Ishikawa (cell line): ENCODE data around the gene RNF150.

Experiments used
- CEBPB ChIP-seq: IDR thresholded peaks from 2 replicates; pipeline ENCODE4 v1.6.1; 2012
- CREB1 ChIP-seq: IDR thresholded peaks from 2 replicates; pipeline ENCODE4 v1.6.1; 2012; ENCODE audit warnings: low read depth
- EP300 ChIP-seq: IDR thresholded peaks from 2 replicates; pipeline ENCODE4 v1.6.1; 2012; ENCODE audit warnings: borderline replicate concordance
- MAX ChIP-seq: IDR thresholded peaks from 2 replicates; pipeline ENCODE4 v1.6.1; 2012
- RAD21 ChIP-seq: IDR thresholded peaks from 2 replicates; pipeline ENCODE4 v1.6.1; 2012; ENCODE audit warnings: low read depth
- REST ChIP-seq: IDR thresholded peaks from 2 replicates; pipeline ENCODE4 v1.6.1; 2012; ENCODE audit warnings: low read depth, mild to moderate bottlenecking
- TAF1 ChIP-seq: IDR thresholded peaks from 2 replicates; pipeline ENCODE4 v1.6.1; 2012; ENCODE audit warnings: low read depth, mild to moderate bottlenecking
- TCF12 ChIP-seq: IDR thresholded peaks from 2 replicates; pipeline ENCODE4 v1.6.1; 2012; ENCODE audit warnings: low read depth
- TEAD4 ChIP-seq: IDR thresholded peaks from 2 replicates; pipeline ENCODE4 v1.6.1; 2012
- YY1 ChIP-seq: IDR thresholded peaks from 2 replicates; pipeline ENCODE4 v1.6.1; 2012; ENCODE audit warnings: low read depth

- TF ChIP-seq TEAD4 (no peak), EP300 (no peak), TCF12 (no peak), CREB1 (no peak), RAD21 (no peak), YY1 (no peak), TAF1 (no peak), MAX (no peak), CEBPB (no peak), REST (no peak)
These were observed 117.0 kb downstream of the RNF150 start for GRCh38 chr4:141016117-141016798.
